KBM-7 (cell line): ENCODE results near the gene STAT5B.
"Not testable (repeated sequence)": the region's sequence is repeated elsewhere in the genome, so short reads cannot be mapped to it uniquely, and the experiment has no call there.

Experiments
- DNase-seq: peaks from one replicate; pipeline ENCODE4 v3.0.0-alpha.2; 2015
- in situ Hi-C: fragments of 300-500 bp; cut with MboI; formaldehyde crosslinking; loops from 2 replicates; pipeline ENCODE4 v1.14.3; 2020; ENCODE audit warnings: low sequenced_read_pairs, low pct_unique_long_range_greater_than_20kb, mixed read lengths

The STAT5B gene

DNA sequence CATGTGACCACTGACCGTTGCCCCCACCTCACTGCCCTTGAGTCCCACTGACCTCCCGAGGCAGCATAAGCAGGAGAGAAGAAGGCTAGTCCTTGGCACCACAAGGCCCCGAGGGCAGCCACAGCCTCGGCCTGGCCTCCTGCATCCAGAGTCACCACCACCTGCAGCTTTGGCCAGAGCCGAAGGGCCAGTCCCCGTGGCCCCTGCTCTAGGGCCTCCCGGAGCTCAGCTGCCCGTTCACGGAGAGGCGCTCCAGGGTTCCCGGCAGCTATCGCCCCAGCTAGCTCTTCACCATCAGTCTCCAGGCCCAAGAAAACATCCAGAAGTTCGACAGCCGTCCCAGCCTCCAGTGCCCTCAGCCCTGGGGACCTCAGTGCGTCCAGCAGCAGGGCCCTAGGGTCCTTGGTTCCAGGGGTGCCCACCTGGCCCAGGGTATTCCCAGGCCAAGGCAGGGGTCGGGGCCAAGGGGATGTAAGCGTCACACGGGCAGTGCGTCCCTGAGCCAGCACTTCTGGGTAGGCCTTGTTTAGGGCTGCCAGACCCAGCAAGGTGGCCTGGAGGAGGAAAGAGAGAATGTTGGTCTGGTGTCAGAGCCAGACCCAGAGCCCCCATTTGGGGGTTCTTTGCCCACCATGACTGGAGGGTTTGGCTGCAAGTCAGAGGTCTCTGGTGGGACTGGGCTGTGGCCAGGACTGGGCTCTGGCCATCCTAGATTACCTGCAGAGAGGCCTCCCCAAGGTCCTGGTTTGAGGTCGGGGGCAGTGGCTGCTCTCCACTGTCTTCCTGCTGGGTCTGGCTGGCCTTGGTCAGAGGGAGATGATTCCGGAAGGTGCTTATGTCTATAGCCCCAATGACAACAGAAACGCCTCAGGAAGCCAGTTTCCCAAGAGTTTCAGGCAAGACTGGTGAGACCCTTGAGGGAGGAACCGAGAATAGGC is 83.7 kb downstream of the STAT5B start:
- in situ Hi-C loops, result no loop called here
- no peak for DNase-seq

DNA sequence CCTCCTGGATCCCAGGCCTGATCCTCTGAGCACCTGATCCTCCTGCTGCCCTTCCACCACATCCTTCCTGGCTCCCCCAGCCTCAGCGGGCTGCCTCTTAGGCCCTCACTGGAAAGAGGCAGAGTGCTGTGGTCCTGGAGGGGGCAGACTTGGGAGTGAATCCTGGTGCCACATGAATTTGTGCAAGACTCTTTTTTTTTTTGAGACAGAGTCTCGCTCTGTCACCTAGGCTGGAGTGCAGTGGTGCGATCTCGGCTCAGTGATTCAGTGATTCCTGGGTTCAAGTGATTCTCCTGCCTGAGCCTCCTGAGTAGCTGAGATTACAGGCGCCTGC is 84.9 kb downstream of the STAT5B start:
- no peak for DNase-seq
- in situ Hi-C loops, result no loop called here

DNA sequence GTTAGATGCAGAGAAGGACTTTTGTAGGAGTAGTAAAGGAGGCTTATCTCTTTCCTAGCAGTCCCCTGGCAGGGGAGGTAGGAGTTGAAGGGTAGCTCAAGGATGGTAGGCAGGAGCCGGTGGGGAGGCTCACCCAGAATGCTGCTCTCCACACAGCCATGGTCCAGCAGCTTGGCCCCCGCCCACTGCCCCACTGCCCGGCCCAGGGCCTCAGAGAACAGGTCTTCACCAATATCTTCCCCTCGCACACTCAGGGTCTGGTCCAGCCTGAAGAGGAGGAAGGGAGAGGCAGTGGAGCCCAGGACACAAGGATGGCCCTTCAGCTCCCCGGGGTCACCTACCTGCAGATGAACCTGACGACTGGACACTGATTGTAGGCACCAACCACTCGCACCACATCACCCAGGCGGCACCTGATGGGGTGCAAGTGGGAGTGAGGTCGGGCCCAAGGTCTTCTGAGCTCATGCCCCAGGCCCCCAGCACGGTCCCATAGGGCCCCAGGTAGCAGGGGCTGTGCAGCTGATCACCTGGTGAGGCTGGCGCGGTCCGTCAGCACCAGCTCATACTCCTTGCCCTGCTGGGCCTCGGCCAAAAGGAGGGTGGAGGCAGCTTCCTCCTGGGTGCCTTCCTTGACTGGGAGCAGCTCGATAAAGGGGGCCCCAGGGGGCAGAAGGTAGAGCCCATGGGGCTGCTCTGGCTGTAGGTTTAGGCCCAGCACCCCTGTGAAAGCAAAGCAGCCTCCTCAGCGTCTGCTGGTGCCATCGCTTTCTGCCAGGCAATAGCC is 85.5 kb downstream of the STAT5B start:
- in situ Hi-C loops, result no loop called here
- no peak for DNase-seq

DNA sequence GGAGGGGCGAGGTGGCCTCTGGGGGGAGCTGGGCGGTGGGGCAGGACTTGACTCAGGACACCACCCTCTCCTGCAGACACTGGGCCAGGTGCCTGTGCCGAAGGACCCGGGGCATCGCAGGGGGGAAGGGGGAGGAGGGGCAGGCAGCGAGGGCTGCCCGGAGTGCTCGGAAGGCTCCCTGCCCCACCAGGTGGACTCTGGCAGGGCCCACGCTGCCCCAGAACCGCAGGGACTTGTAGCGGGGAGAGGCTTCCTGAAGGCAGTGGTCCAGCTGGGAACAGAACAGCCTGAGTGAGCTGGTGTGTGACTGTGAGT is 86.6 kb downstream of the STAT5B start:
- DNase-seq, result no peak
- in situ Hi-C loops, result no loop called here

DNA sequence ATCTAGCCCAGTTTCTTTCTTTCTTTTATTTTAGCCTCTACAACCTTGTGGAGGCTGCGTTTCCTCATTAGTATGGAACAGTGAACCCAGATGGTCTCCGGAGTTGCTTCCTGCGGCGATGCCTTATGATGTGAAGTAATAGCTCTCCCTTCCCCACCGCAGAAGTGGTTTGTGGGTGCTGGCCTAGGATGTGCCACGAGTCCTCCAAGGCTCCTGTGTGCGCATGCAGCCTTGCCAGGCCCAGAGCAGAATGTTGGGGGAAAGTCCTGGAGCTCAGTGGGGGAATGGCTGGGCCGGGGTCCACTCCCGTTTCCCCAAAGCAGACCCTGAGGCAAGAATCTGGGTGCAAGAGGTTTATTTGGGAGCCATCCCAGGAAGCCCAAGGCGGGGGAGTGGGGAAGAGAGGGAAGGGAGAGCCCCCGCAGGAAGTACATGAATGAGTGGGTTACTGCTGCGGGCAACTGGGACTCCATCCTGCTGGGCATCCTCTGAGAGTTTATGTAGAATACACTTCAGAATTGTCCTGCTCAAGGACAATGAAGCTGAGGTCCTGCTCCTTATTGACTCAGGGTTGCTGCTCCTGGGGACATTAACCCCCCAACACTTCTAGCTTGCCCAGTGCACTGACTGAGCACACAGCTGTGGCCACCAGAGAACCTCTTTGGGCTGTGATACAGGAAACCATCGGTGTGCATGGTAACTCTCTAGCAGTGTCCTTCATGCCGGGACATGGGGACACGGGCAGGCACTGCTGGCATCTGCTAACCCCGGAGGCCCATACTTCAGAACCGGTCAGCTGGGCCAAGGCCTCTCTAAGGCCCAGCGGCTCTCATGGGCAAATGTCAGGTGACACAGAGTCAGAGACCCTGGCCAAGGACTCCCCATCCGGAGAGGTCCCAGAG is 87.2 kb downstream of the STAT5B start:
- peak; percentile 95 for DNase-seq
- in situ Hi-C loops, result no loop called here

DNA sequence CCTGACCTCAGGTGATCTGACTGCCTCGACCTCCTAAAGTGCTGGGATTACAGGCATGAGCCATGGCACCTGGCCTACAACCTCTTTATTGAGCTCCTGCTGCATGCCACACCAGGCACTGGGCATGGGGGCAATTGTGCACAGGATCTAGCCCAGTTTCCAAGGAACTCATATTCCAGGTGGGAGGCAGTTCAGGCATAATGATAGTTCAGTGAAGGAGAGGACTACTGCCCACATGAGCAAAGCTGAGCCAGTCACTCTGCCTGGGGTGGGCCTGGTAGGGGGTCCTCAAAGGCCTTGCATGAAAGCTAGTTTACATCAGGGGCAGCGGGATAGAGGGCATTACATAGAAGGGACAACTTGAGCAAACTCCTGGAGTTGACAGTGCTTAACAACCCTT is 88.4 kb downstream of the STAT5B start:
- in situ Hi-C loops, result no loop called here
- DNase-seq, result no peak

DNA sequence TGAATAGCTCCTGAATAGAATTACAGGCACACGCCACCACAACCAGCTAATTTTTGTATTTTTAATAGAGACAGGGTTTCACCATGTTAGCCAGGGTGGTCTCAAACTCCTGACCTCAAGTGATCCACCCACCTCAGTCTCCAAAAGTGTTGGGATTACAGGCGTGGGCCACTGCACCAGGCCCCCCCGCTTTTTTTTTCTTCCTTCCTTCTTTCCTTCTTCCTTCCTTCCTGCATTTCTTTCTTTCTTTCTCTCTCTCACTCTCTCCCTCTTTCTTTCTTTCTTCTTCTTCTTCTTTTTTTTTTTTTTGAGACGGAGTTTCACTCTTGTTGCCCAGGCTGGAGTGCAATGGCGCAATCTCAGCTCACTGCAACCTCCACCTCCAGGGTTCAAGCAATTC is 90.0 kb downstream of the STAT5B start:
- in situ Hi-C loops, DNase-seq: not testable (repeated sequence)

DNA sequence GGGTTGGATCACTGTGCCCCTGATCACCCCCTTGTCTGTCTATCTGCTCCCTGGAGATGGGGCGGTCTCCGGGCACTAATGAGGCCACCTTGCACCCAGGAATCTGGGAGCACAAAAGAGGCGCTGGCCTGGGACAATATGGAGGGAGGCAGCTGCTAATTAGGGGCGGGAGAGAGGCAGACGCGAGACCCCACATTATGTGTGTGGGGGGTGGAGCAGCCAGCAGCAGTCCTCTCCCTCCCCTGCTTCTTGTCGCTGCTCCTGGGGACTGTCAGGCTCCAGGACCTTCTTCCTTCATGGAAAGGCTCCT is 90.6 kb downstream of the STAT5B start:
- in situ Hi-C loops, result no loop called here
- no peak for DNase-seq

DNA sequence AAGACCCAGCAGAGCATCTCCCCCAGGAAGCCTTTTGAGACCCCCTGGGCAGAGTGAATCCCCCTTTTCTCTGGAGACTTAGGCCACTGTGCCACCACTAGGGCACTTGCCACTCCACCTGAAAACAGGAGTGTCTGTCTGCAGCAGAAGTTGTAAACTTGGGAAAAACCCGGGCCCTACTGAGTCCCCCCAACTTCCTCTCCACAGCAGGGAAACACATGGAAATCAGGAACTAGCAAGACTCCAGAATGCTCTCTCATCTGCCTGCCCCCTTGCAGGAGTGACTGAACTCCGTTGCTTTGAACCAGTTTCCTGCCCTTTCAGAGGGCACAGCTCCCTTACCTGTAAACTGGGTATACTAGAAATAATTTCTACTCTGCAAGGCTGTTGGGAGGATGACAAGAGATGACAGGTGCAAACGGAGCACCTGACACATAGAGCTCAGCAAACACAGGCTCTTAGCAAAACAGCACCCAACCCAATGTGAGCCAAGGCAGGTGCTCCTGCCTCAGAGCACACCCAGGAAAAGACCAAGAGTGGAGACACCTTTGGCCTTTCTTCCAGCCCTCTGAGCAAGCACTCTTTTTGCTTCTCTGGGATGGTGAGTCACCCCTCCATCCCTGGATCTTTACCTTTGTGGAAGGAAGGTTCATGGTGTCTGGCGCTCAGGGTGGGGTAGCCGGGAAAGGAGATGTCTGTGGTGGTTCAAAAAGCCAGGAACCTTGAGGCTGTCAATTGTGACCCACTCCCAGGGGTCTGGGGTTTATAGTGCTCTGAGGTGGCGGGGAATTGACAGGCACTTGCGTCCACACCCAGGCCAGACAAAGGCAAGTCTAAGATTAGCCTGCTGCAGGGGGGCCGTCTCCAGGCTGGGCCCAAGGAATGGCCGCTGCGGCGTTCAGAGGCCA is 91.2 kb downstream of the STAT5B start, which contains the start of gene HCRT:
TSS of gene HCRT (minus strand) at position 740 of the 908 bp plus-strand sequence. CDS start at position 653, 87 bp downstream.
- in situ Hi-C loops, result no loop called here

DNA sequence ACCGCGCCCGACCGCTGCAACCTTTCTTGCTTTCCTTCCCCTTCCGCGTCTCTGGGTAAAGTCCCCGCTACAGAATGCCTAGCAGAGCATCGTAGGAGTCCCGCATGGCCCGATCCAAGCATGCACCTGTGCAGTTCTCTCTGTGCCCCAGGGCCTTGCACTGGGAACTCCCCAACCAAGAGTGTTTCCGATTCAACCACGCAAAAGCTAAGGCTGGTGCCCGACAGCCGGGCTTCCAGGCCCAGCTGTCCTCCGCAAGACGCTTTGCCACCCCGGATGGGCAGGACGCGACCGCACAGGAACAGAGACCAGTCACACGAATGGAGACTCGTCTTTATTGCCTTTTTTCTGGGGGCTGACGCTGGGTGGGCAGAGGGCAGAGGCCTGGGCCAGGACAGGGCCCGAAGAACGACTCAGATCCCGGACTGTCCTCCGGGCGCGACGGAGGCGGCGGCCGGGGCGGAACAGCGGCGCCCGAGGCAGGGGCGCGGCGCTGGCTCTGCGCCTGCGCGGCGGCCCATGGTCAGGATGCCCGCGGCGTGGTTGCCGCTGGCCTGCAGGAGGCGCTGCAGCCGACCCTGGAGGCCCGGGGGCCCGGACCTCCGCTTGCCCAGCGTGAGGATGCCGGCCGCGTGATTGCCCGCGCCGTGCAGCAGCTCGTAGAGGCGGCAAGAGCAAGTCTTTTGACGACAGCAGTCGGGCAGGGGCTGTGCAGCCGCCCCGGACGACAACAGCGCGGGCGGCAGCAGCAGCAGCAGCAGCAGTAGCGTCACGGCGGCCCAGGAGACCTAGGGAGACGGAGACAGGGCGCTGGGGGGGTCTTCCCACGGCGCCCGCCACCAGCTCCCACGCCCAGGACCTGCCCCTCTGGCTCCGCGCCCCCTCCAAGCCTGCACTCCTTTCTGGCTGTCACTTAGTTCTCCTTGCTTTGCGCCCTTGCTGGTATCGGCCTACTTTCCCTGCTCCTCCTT is 92.2 kb downstream of the STAT5B start:
- in situ Hi-C loops, result no loop called here
- DNase-seq, result peak; percentile 83

More for the DNA sequence above, 91.2 kb downstream of the STAT5B start, which contains the start of gene HCRT:
- peak; percentile 42 for DNase-seq

DNA sequence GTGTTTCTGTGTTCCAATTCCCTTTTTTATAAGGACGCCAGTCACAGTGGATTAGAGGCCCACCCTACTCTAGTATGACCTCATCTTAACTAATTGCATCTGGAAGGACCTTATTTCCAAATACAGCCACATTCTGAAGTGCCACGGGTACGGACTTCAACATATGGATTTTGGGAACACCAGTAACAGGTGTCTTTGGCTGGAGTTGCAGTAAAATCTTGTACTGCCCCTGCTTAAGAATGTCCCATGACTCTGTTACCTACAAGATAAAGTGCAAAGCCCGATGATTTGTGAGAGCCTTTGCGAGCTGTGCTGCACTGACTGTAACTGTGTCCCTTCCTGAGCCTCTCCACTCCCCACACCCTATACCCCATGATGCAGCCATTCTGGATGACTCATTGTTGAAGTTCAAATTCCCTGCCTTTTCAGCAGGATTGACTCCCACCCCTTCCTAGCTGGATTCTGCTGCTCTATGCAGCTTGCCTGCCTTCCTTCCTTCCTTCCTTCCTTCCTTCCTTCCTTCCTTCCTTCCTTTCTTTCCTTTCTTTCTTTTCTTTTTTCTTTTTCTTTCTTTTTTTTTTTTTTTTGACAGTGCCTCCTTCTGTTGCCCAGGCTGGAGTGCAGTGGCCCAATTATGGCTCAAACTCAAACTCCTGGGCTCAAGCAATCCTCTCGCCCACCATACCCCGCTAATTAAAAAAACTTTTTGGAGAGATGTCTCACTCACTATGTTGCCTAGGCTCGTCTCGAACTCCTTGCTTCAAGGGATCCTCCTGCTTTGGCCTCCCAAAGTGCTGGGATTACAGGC is 93.1 kb downstream of the STAT5B start:
- in situ Hi-C loops, result no loop called here
- DNase-seq, result no peak

DNA sequence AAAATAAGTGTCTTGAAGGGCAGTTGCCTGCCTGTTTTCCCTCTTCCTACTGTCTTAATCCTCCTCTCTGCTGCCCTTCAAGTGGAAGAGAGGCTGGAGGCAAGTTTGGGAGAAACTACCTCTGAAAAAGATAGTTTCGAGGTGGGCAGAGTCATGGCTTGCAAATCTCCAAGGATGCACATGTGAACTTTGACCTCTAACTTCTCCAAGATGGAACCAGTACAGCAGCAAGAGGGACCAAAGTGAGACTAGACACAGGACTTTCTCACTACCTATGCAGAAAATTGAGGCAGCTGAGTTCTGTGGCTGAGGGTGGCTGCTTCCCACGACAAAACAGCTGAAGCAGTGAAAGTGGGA is 94.4 kb downstream of the STAT5B start:
- in situ Hi-C loops, result no loop called here
- no peak for DNase-seq

DNA sequence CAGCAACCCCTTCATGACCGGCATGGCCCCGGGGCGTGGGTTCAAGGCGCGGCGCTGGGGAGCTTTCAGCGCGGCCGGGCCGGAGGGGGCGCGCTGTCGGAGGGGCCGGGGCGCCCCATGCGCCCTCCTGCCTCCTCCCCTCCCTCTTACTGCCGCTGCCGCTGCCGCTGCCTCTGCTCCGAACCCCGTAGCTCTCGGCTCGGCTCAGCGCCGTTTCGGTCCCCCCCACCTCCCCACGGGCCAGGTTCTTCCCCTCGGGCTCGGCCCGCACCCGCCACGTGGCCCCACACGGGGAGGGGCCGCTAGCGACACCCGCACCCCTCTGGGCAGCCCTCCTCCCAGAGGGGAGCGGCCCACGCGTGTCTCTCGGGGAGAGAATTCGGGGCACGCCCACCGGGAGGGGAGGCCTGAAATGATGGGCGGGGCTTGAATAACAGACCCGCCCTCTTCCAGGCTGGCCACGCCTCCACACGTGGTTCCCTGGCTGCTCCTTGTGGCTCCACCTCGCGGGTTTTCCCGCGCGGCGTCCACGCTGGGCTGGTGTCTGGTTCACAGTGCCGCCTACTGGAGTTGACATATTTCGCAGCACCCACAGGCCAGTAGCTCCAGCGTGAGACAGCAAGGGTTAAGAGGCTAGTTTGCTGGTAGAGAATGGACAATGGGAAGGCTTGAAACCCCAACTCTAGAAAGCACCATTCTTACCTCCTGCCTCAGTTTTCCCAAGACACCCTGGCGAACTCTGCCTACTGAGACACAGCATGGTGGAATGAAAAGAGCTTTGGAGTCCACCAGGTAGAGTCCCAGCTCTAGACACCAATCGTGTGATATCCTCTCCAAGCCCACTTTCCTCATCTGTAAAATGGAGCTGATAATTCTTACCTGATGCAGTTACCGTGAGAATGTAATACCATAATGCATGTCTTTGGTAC is 95.0 kb downstream of the STAT5B start, which contains the start of gene KCNH4:
TSS of gene KCNH4 (minus strand) at position 221 of the 929 bp plus-strand sequence. CDS start at position 24, 197 bp downstream.
- in situ Hi-C loops, result no loop called here
- peak; percentile 93 for DNase-seq

DNA sequence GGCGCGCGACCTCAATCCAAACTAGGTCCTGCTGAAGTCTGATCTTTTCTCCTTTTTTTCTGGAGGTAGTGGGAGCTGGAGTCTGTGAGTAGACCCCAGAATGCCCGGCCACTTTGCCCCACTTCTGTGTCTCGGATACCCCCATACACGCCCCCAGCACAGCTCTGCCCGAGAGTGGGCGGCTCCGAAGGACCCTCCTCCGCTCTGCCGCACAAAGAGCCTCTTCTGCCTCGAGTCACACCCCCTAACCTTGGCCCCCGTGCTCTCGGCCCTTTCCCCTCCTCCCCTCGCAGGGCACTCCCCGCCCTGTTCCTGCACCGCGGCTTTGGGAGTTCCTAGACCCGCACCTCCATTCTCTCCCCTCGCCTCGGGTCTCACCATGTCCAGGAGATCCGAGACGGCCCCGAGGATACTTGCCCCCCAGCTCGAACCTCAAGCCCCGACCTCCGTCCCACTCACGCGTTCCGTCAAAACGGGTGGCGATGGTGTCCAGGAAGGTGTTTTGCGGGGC is 95.7 kb downstream of the STAT5B start:
- no peak for DNase-seq
- in situ Hi-C loops, result no loop called here

DNA sequence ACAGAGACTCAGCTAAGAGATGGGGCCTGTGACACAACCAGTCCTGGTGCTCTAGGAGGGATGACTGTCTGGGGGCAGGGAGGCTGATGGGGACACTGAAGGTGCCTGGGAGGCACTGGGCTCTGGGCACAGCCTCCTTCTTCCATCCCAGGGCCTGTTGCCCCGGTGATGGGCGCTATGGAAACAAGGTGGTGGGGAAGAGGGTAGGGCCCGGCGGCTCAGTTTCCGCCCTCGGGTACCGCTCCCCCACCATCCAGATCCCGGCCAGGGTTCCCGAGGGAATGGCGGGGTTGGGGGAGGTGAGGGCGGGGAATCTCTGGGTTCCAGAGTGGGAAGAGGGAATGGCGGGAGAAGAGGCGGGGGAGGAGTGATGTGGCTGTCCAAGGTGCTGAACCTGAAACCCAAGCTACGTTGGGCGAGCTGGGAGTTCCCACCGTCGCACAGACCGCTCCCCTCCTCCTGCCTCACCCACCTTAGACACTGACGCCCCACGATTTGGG is 96.2 kb downstream of the STAT5B start:
- DNase-seq, result peak; percentile 28
- in situ Hi-C loops, result no loop called here
